GM21737 (cell line): ENCODE results near the gene AKT1S1.
"Not testable (repeated sequence)": the region's sequence is repeated elsewhere in the genome, so short reads cannot be mapped to it uniquely, and the experiment has no call there.

Experiments
- ATAC-seq: cut with Tn5 transposase; IDR thresholded peaks from one replicate; pipeline ENCODE4 v1.9.1; 2021; ENCODE audit warnings: mild to moderate bottlenecking, moderate library complexity; ENCODE audit not compliant: unreplicated experiment

AKT1S1 gene

GRCh38 chr19:49840736-49841249 is 36.4 kb downstream of the AKT1S1 start:
- ATAC-seq = no peak

GRCh38 chr19:49840321-49840720 is 36.8 kb downstream of the AKT1S1 start:
- no peak for ATAC-seq

GRCh38 chr19:49839713-49840112 is 37.4 kb downstream of the AKT1S1 start:
- ATAC-seq = no peak

GRCh38 chr19:49838885-49839588 is 38.1 kb downstream of the AKT1S1 start:
- no peak for ATAC-seq

- no peak for ATAC-seq
Observed at GRCh38 chr19:49837425-49837824, 39.7 kb downstream of the AKT1S1 start.

- ATAC-seq = no peak
Observed at GRCh38 chr19:49837009-49837310, 40.2 kb downstream of the AKT1S1 start.

GRCh38 chr19:49836176-49837008 is 40.8 kb downstream of the AKT1S1 start:
- no peak for ATAC-seq

GRCh38 chr19:49835562-49835961 is 41.6 kb downstream of the AKT1S1 start:
- no peak for ATAC-seq

- ATAC-seq = no peak
Observed at GRCh38 chr19:49833599-49833998, 43.6 kb downstream of the AKT1S1 start.

- no peak for ATAC-seq
Observed at GRCh38 chr19:49832556-49832955, 44.6 kb downstream of the AKT1S1 start.

- ATAC-seq = no peak
Observed at GRCh38 chr19:49831592-49831991, 45.6 kb downstream of the AKT1S1 start.

- no peak for ATAC-seq
Observed at GRCh38 chr19:49830766-49831165, 46.4 kb downstream of the AKT1S1 start.

GRCh38 chr19:49829721-49830120 is 47.4 kb downstream of the AKT1S1 start:
- no peak for ATAC-seq

- ATAC-seq = no peak
Observed at GRCh38 chr19:49829200-49829599, 48.0 kb downstream of the AKT1S1 start.

- no peak for ATAC-seq
Observed at GRCh38 chr19:49827034-49827433, 50.1 kb downstream of the AKT1S1 start.

- no peak for ATAC-seq
Observed at GRCh38 chr19:49824662-49825061, 52.5 kb downstream of the AKT1S1 start.

- ATAC-seq = no peak
Observed at GRCh38 chr19:49823472-49823871, 53.7 kb downstream of the AKT1S1 start.

GRCh38 chr19:49820125-49820524 is 57.0 kb downstream of the AKT1S1 start:
- ATAC-seq = no peak

GRCh38 chr19:49819452-49820115 is 57.6 kb downstream of the AKT1S1 start:
- not testable (repeated sequence) for ATAC-seq
